ENCODE results near the gene CTXND1.

- TF ChIP-seq POLR2AphosphoS5 (IDR thresholded peaks at IDR 0.05; ENCODE audit: low read depth, low read length): no peak
- no peak for TF ChIP-seq TAF1 (IDR thresholded peaks at IDR 0.05; ENCODE audit: low read depth, low read length)
- TF ChIP-seq SIRT6 (IDR thresholded peaks at IDR 0.05; ENCODE audit: low read length): no peak
- no peak for TF ChIP-seq JUND (IDR thresholded peaks at IDR 0.05; ENCODE audit: low read length)
- TF ChIP-seq CTCF (IDR thresholded peaks at IDR 0.05; ENCODE audit: control extremely low read depth in 1 of 3, insufficient read depth in 1 of 3, low read depth in 1 of 3, low read length in 3 of 3): no peak
- TF ChIP-seq USF2 (IDR thresholded peaks at IDR 0.05; ENCODE audit: low read length): no peak
- TF ChIP-seq SP2 (IDR thresholded peaks at IDR 0.05; ENCODE audit: low read length): no peak
- no peak for TF ChIP-seq RAD21 (IDR thresholded peaks at IDR 0.05 in 1 of 2, conservative IDR thresholded peaks at IDR 0.05 in 1 of 2; ENCODE audit: low read depth in 2 of 2, low read length in 2 of 2)
- TF ChIP-seq CBX5 (IDR thresholded peaks at IDR 0.05; ENCODE audit: low read depth, low read length): no peak
- TF ChIP-seq CHD2 (IDR thresholded peaks at IDR 0.05; ENCODE audit: low read length): no peak
- no peak for TF ChIP-seq SRF (IDR thresholded peaks at IDR 0.05; ENCODE audit: low read depth, low read length)
Measured at GRCh38 chr15:80252121-80252518, at the start of gene CTXND1.

Measured in H1 (cell line).